Stimulated activated CD4-positive, alpha-beta T cell treated with anti-CD3 and anti-CD28 coated beads, Interleukin-2, amount 100 ng/mL, for 24 hours (primary cell): ENCODE measurements around the gene ASAH2B.
"Not testable (repeated sequence)": the region's sequence is repeated elsewhere in the genome, so short reads cannot be mapped to it uniquely, and the experiment has no call there.

Experiments
- DNase-seq, 2 donors: peaks; one replicate each; pipeline ENCODE4 v3.0.0-alpha.2; 2020

ASAH2B gene

GRCh38 chr10:50739618-50740292, at the start of gene ASAH2B:
Gene ASAH2B, plus strand, starts transcription at chr10:50739936. Its CDS starts 5,195 bp downstream, at chr10:50745131.
- peak; percentile 80 to 84 for DNase-seq

- DNase-seq = not testable (repeated sequence)
Observed at GRCh38 chr10:50697819-50698218, 41.9 kb upstream of the ASAH2B start.

GRCh38 chr10:50701947-50702346, 37.8 kb upstream of the ASAH2B start:
- DNase-seq = not testable (repeated sequence)

GRCh38 chr10:50702997-50703396, 36.7 kb upstream of the ASAH2B start:
- not testable (repeated sequence) for DNase-seq

- DNase-seq = not testable (repeated sequence)
Observed at GRCh38 chr10:50704436-50705079, 35.2 kb upstream of the ASAH2B start.

DNA sequence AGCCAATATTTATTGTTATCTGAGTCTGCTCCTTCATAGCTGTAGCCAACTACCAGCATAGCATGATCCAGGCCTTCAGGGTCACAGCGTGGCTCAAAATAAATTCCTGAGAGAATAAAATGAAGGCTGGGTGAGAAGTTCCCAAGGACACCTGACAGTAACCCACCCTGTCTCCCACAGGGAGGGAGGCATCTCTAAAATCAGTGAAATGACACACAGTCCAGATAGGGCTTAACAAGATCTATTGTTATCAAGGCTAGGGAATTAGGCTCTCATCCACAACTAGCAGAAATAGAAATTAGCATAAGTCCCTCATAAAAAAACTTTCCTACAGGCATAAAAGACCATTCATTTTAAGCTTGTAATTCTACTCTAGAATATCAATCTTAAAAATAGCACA, 33.7 kb upstream of the ASAH2B start:
- DNase-seq = not testable (repeated sequence)

GRCh38 chr10:50710241-50710640, 29.5 kb upstream of the ASAH2B start:
- DNase-seq = not testable (repeated sequence)

DNA sequence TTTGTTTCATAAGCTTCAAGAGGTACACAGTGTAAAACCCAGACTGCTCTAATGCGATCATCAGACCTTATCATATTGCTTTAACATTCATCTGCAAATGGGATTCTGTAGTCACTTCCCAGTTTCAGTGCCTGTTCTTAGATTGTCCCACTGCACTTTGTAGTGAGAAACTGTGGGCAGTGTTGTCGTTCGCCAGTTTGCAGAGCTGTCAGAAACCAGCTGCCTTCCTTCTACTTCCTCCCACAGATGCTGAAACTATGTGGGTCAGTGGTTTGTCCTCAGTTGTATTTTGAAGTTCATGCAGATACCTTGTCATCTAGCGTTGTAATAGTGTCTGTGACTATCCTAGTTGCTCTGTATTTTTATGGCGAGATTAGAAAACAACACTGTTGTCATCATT, 15.9 kb upstream of the ASAH2B start:
- DNase-seq = not testable (repeated sequence)

GRCh38 chr10:50728112-50728511, 11.6 kb upstream of the ASAH2B start:
- DNase-seq = not testable (repeated sequence)

- DNase-seq = not testable (repeated sequence)
Observed at GRCh38 chr10:50738987-50739617, 634 bp upstream of the ASAH2B start.

DNA sequence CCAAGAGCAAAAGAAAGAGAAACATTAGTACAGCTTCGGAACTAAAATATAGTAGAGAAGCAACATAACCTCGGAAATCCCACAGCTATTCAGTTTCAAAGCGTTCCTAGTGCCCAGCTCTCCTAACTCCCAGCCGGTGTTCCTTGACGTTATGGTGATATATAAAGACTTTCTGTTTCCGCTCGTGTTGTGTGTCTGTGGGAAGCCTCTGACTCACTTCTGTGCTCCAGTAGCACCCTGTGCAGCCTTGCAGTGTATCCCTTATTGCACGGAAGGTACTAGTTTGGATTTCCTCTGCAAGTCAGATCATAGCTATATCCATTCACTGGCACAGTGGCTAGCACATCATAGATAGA, 535 bp downstream of the ASAH2B start:
- DNase-seq = peak; percentile 36 to 39

DNA sequence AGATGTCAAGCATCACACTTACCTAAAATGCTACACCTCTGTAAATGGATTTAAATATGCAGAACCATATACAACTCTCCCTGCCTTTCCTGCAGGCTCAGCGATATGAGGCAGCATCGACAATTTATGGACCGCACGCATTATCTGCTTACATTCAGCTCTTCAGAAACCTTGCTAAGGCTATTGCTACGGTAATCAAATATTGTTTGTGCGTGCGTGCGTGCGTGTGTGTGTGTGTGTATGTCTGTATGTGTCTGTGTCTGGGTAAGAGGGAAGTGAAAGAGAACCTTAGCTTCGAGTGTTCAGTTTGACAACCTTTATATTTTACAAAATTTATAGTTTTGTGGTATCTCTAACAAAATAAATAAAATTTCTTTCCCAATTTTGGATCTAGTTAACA, 3.1 kb downstream of the ASAH2B start:
- DNase-seq = not testable (repeated sequence)

GRCh38 chr10:50766774-50767513, 27.2 kb downstream of the ASAH2B start:
- not testable (repeated sequence) for DNase-seq

DNA sequence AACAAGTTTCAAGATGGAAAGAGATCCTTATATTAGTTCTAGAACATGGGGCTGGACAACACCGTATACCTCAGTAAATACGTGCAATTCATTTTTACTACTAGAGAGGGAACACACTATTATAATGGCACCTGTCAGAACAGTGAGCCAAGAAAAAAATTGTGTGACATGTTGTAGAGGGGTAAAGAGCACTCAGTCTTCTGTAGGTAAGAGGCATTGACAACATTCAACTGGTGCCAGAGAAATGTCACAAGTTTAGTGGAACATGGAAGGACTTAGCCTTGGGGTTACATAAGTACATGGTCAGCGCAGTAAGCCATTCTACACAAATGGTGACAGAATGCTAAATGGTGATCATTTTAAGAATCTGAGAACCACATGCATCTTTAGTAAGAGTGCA, 32.3 kb downstream of the ASAH2B start:
- DNase-seq = not testable (repeated sequence)

GRCh38 chr10:50774868-50775267, 35.1 kb downstream of the ASAH2B start:
- DNase-seq = not testable (repeated sequence)

GRCh38 chr10:50780036-50780435, 40.3 kb downstream of the ASAH2B start:
- not testable (repeated sequence) for DNase-seq

DNA sequence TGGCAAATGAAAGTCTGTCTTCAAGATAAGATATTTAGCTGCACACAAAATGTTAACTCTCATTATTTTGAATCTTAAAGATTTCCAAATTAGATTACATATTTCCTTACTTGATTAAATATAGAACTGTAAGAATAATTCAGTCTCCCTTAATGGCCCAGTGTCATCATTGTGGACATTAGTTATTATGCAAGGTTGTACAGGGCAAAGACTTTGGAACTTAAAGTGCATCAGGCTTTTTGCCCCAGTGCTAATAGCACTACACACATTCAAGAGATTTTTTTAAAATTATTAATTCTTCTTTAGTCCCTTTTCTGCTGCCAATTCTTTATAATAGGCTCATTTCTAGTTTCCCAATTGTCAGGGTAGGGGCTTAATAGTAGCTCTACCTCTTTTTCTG, 42.3 kb downstream of the ASAH2B start:
- DNase-seq = not testable (repeated sequence)

DNA sequence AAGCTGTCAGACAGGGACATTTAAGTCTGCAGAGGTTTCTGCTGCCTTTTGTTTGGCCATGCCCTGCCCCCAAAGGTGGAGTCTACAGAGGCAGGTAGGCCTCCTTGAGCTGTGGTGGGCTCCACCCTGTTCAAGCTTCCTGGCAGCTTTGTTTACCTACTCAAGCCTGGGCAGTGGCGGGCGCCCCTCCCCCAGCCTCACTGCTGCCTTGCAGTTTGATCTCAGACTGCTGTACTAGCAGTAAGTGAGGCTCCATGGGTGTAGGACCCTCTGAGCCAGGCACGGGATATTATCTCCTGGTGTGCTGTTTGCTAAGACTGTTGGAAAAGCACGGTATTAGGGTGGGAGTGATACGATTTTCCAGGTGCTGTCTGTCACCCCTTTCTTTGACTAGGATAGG, 48.2 kb downstream of the ASAH2B start:
- DNase-seq = not testable (repeated sequence)

DNA sequence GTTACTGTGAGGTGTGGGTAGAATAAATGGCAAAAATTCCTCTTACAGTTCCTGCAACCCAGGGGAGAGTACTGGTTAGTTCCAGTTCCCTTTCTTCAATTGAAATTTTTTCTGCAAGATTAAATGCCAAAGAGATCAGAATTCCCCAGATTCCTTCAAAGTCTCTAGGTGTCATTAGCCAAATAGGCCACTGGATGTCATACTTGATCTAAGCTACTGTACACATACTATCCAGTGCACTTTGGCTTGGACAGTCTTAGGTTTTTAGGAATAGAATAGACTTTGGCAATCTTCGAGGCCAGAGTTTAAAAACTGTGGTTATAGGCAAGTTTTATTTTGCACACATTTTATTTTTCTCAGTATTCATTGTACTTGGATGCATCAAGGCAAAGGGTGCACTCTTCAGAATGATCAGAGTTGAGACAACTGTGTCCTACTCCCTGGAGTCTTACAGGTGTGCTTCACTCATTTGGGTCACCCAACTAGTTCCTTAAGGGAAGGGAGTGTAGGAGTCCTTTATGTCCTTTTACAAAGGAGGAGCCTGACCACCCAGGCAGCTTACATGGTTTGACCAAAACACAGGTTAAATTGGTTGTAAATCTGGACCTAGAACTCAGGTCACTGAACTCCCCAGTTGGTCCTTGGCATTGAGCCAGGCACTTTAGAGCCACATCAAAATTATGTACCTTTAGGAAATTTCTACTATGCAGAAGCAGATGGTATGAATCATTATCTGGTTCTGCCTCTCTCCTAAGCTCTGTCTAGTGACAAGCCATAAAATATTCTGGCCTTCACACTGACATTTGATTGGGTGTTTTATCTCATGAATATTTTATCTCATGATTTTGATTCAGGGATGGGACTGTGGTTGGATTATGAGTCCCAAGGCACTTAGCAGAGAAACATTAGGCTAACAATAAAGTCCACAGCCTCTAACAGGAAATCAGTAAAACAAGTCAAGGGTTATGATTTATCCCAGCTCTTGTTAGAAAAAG, 49.5 kb downstream of the ASAH2B start:
- DNase-seq = no peak

DNA sequence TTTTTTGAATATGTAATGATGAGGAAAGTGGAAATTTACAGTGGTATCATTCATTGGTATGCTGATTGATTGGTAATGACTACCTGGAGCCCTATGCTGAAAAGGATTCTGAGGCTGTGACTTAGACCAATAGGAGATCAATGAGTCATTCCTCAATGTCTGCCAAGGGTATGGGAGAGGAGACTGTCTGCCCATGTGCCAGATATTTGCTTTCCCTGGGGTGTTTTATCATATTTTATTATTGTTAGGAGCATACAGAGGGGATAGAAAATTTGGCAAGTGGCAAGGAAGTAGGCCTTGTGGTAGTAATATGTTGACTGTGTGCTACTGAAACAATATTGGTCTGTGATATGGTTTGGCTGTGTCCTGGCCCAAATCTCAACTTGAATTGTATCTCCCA, 54.8 kb downstream of the ASAH2B start:
- DNase-seq = no peak

DNA sequence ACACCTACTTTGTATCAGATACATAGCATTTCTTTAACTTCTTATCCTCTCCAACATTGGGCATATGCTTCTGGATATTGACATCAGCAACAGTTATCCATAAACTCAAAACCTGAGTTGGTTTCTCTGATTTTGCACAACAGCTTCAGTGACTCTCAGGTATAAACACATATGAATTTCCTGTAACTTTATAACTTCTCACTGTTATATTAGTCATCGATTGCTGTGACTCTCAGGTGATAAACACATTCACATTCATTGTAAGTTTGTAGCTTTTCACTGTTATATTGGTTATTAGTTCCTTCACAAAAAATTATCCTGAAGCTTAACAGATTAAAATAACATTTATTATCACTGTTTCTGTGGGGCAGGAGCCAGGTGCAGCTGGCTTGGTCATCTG, 57.0 kb downstream of the ASAH2B start:
- DNase-seq = no peak

- DNase-seq = no peak
Observed at GRCh38 chr10:50798297-50798696, 58.6 kb downstream of the ASAH2B start.
